ENCODE data around the gene SV2C. TPM values are rescaled to one million over a fixed set of nuclear protein-coding genes. Genes with fewer than 3 reads are reported as not detected.
A peak's percentile ranks its signal among the peaks of the same experiment; 100 is the strongest.

SV2C gene
- total RNA-seq, 3 donors from 2014 or later, result 0.54 to 1.2 (median 0.58) TPM

DNA sequence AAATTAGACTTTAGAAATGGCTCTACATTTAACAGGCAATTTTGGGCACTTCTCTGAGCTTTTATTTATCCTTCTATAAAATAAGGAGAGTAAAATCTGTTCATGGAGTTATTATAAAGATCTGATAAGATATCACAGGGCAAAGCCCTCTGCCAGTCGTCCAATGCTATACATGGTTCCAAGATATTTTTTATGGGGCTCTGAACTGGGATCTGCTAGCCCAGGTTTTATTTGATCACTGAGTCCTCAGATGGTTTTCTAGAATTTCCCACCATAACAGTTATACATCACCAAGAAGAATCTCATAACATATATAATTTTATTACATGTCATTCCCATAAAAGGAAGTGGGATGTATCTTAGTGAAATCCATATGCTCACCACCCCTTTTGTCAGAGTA is 296.7 kb downstream of the SV2C start:
- DNase-seq (no peak), ATAC-seq (peak; percentile 89)
- TF ChIP-seq, protein P1, sequence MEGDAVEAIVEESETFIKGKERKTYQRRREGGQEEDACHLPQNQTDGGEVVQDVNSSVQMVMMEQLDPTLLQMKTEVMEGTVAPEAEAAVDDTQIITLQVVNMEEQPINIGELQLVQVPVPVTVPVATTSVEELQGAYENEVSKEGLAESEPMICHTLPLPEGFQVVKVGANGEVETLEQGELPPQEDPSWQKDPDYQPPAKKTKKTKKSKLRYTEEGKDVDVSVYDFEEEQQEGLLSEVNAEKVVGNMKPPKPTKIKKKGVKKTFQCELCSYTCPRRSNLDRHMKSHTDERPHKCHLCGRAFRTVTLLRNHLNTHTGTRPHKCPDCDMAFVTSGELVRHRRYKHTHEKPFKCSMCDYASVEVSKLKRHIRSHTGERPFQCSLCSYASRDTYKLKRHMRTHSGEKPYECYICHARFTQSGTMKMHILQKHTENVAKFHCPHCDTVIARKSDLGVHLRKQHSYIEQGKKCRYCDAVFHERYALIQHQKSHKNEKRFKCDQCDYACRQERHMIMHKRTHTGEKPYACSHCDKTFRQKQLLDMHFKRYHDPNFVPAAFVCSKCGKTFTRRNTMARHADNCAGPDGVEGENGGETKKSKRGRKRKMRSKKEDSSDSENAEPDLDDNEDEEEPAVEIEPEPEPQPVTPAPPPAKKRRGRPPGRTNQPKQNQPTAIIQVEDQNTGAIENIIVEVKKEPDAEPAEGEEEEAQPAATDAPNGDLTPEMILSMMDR (IDR thresholded peaks at IDR 0.05), result no peak
- H3K4me3 ChIP-seq, result no peak overlapping the region
- intact Hi-C loops (cut with DNase I, micrococcal nuclease), result no loop called here
- H3K4me1 ChIP-seq (ENCODE audit: low read depth), result peaks cover 12% of the 10 kb centered on the region
- no peaks in the 10 kb centered on the region for H3K9me3 ChIP-seq
- no peaks in the 10 kb centered on the region for H3K36me3 ChIP-seq (ENCODE audit: low read depth)

DNA sequence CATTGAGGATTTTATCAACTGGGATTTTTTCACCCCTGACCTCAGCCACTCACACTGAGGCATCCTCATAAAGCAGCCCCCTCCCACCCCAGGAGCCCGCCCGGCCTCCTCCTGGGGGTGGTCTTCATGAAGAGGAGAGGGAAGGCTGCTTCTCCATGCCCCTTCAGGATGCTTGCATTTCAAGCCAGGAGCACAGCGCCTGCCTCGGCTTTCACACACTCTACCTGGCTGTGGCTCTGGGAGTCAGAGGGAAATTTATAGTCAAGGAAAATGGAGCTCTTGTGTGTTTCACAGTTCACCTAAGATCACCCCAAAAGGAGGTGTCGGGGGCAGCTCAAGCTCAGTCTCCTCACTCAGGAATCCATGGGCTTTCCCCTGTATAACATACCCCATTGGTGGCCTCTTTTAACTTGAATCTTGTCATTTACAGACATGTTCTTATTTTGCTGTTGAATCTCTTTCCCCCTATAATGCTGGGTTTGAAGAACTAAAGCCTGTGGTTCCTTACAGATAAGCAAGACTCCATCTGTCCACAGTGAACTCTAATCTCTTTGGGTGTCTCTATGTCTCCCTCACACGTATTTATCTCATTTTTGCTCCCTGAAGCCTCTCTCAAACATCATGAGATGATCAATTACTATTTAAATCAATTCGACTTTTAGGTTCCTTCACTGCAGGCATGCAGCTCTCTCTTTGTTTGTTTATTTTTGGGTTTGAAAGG is 297.3 kb downstream of the SV2C start:
- Histone ChIP-seq H3K36me3 (ENCODE audit: low read depth) (no peaks in the 10 kb centered on the region), H3K9me3 (no peaks in the 10 kb centered on the region), H3K4me1 (ENCODE audit: low read depth) (peaks cover 12% of the 10 kb centered on the region), H3K4me3 (no peak overlapping the region)
- intact Hi-C loops (cut with DNase I, micrococcal nuclease), result no loop called here
- peak in 1 of 3 donors; percentile 51 for DNase-seq
- TF ChIP-seq, protein P1 (IDR thresholded peaks at IDR 0.05), result no peak
- ATAC-seq, result peak; percentile 7

DNA sequence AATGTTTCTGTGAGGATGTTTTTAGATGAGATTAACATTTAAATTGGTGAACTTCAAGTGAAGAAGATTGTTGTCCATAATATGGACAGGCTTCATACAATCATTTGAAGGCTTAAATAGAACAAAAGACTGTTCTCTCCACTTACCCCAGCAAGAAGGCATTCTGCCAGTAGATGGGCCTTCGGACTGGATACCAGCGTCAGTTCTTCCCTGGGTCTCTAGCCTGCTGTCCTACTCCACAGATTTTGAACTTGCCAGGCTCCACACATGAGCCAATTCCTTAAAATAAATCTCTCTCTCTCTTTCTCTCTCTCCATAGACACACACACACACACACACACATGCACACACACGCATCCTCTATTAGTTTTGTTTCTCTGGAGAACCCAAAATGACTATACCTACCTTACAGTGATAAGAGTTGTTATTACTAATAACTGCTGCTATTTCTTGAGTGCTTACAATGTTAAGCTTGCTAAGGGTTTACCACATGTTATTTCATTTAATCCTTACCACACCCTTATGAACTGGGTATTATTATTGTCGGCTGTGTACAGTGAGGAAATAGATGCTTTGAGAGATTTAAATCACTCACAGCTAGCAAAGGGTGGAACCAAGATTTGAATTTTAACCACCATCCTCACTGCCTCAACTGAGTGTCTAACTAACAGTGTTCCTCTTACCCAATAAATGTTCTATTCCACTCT is 300.1 kb downstream of the SV2C start:
- intact Hi-C loops (cut with DNase I, micrococcal nuclease), result no loop called here
- no peak for ATAC-seq

DNA sequence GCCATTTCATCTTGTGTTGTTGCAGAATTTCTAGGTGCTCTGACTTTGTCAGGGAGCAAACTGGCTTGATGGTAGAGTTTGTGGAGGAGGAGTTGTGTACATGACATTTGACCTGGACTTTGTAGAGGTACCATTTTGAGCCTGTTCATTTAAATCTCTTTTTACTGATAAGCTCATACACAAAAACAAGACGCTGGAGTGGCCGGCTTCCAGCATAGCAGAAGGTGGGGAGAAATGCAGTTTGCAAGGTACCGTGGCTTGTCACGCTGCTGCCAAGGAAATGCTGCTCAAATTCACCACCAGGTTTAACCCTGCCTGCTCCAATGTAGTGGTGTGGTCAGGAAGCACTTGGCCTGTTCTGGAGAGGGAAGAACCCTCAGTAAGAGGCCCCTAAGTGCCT is 301.0 kb downstream of the SV2C start:
- Histone ChIP-seq H3K36me3 (ENCODE audit: low read depth) (no peaks in the 10 kb centered on the region), H3K4me1 (ENCODE audit: low read depth) (peaks cover 27% of the 10 kb centered on the region), H3K9me3 (no peaks in the 10 kb centered on the region), H3K4me3 (no peak overlapping the region)
- DNase-seq, result no peak
- TF ChIP-seq, protein P1 (IDR thresholded peaks at IDR 0.05), result no peak
- intact Hi-C loops (cut with DNase I, micrococcal nuclease), result no loop called here
- ATAC-seq, result no peak

More for the DNA sequence above, 300.1 kb downstream of the SV2C start:
- no peak for DNase-seq
- TF ChIP-seq, protein P1 (IDR thresholded peaks at IDR 0.05), result no peak
- no peaks in the 10 kb centered on the region for H3K9me3 ChIP-seq
- H3K4me3 ChIP-seq, result no peak overlapping the region
- no peaks in the 10 kb centered on the region for H3K36me3 ChIP-seq (ENCODE audit: low read depth)
- peaks cover 24% of the 10 kb centered on the region for H3K4me1 ChIP-seq (ENCODE audit: low read depth)

DNA sequence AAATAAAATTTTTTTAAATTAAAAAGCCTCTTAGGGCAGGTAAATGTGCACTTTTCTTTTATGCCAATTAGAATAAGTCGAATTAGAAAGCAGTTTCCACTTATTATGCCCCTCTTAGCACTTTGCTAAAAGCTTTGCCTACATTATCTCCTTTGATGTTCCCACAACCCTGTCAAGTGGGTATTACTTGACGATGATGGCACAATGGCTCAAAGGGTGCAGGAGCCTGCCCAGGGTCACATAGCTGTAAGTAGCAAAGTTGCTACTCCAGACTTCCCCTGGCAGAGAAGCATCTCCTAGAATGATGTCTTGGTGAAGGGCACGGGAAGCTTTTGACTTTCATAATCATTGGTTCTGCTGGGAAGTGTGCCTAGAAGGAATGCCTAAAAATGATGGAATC is 301.5 kb downstream of the SV2C start:
- peaks cover 22% of the 10 kb centered on the region for H3K4me1 ChIP-seq (ENCODE audit: low read depth)
- H3K4me3 ChIP-seq, result no peak overlapping the region
- H3K36me3 ChIP-seq (ENCODE audit: low read depth), result no peaks in the 10 kb centered on the region
- ATAC-seq (no peak), DNase-seq (no peak)
- intact Hi-C loops (cut with DNase I, micrococcal nuclease), result no loop called here
- H3K9me3 ChIP-seq, result no peaks in the 10 kb centered on the region
- TF ChIP-seq, protein P1 (IDR thresholded peaks at IDR 0.05), result no peak

Data from mucosa of descending colon (tissue), 3 donors.